ENCODE data around the gene BEST1.

GRCh38 chr11:61905801-61906521 lies 44.2 kb upstream of the BEST1 start:
- no peak for TF ChIP-seq CTCF (IDR thresholded peaks at IDR 0.05)
- no peak for TF ChIP-seq POLR2AphosphoS5 (IDR thresholded peaks at IDR 0.05; ENCODE audit: low read depth, low read length)
